Sigmoid colon (tissue), 7 donors: ENCODE results near the gene HPSE. TPM values are rescaled to one million over a fixed set of nuclear protein-coding genes. Genes with fewer than 3 reads are reported as not detected.

Experiments
- DNase-seq: peaks from one replicate; pipeline ENCODE4 v3.0.0-alpha.2; 2019
- H3K27ac ChIP-seq, 4 donors: fragments of 200-600 bp; sonication (generic); one replicate each; pipeline ENCODE4 v1.5.1; 2016 to 2019; ENCODE audit warnings: mild to moderate bottlenecking in 1 of 4
- H3K27me3 ChIP-seq, 3 donors: fragments of 200-600 bp; sonication (generic); one replicate each; pipeline ENCODE4 v1.5.1; 2019; ENCODE audit warnings: mild to moderate bottlenecking in 1 of 3
- H3K36me3 ChIP-seq, 4 donors: fragments of 200-600 bp; sonication (generic); one replicate each; pipeline ENCODE4 v1.5.1; 2016 to 2019
- H3K4me1 ChIP-seq, 4 donors: fragments of 200-600 bp; sonication (generic); one replicate each; pipeline ENCODE4 v1.5.1; 2017 to 2019
- H3K4me3 ChIP-seq, 4 donors: fragments of 200-600 bp; sonication (generic); one replicate each; pipeline ENCODE4 v1.5.1; 2017 to 2019; ENCODE audit warnings: mild to moderate bottlenecking in 2 of 4, moderate library complexity in 1 of 4
- H3K9me3 ChIP-seq, 4 donors: fragments of 200-600 bp in 3 of 4; sonication (generic) in 3 of 4; one replicate each; pipeline versions ENCODE4 v1.5.1 to v1.6.1; 2013 to 2019
- CTCF ChIP-seq, 4 experiments: fragments of 450-650 bp in 3 of 4; fragments of 200-600 bp in 1 of 4; IDR thresholded peaks; one replicate each; pipeline ENCODE4 v1.5.1; 2016 to 2019; ENCODE audit warnings: antibody characterized with exemption in 4 of 4, mild to moderate bottlenecking in 3 of 4, moderate library complexity in 2 of 4
- EP300 ChIP-seq, 4 donors: sonication (generic); formaldehyde crosslinking; IDR thresholded peaks; one replicate each; pipeline ENCODE4 v1.6.1; 2017; ENCODE audit warnings: antibody characterized with exemption in 4 of 4
- POLR2A ChIP-seq, 2 donors: fragments of 450-650 bp; IDR thresholded peaks; one replicate each; pipeline ENCODE4 v1.6.1; 2016; ENCODE audit warnings: antibody characterized with exemption in 2 of 2, mild to moderate bottlenecking in 2 of 2, moderate library complexity in 2 of 2
- POLR2AphosphoS5 ChIP-seq, 4 donors: sonication (generic); formaldehyde crosslinking; IDR thresholded peaks; one replicate each; pipeline ENCODE4 v1.6.1; 2017; ENCODE audit warnings: antibody characterized with exemption in 4 of 4
- WGBS, 2 donors: extraction: QIAGEN DNeasy Blood & Tissue Kit; methylation state at CpG; one replicate each; pipeline ENCODE4 v1.1.7; 2013; 5-methylcytosine and 5-hydroxymethylcytosine counted together
- intact Hi-C: fragments of 100-400 bp; cut with DNase I; formaldehyde crosslinking; loops from one replicate; pipeline ENCODE4 v1.15.1; 2023
- polyA plus RNA-seq, 3 donors: library from polyadenylated mRNA; stranded (reverse); fragments of 200-250 nt; gene quantifications; one replicate each; pipeline ENCODE4 v1.2.3, GENCODE V29; 2013
- total RNA-seq, 4 donors: library from RNA; depleted of rRNA; stranded (reverse); fragments of >200 nt; gene quantifications; one replicate each; pipeline ENCODE4 v1.1.0, GENCODE V29; 2016
- donor health status: healthy with polysubstance abuse.
- donor health status: Bipolar disorder and iron deficiency.
- donor health status: healthy.

Gene HPSE
- total and polyA plus RNA-seq, 7 donors, result 0.54 to 7.3 (median 0.71) TPM

- Histone ChIP-seq H3K27ac (no peak overlapping the region), H3K4me3 (no peak overlapping the region), H3K4me1 (no peaks in the 10 kb centered on the region), H3K27me3 (no peaks in the 10 kb centered on the region), H3K36me3 (no peaks in the 10 kb centered on the region), H3K9me3 (no peaks in the 10 kb centered on the region)
- intact Hi-C loops, result no loop called here
- WGBS, 2 donors, result 93 to 94% methylated on average over 4 of the region's 4 CpGs
- TF ChIP-seq POLR2AphosphoS5 (IDR thresholded peaks at IDR 0.05) (no peak), POLR2A (IDR thresholded peaks at IDR 0.05) (no peak), EP300 (IDR thresholded peaks at IDR 0.05) (no peak), CTCF (IDR thresholded peaks at IDR 0.05) (no peak)
- DNase-seq, result no peak
These were observed 19.2 kb downstream of the HPSE start for GRCh38 chr4:83315341-83315870.

GRCh38 chr4:83308672-83309071, 26.0 kb downstream of the HPSE start:
- no peaks in the 10 kb centered on the region for H3K36me3 ChIP-seq
- no peak overlapping the region for H3K27ac ChIP-seq
- no peak for DNase-seq
- no peaks in the 10 kb centered on the region for H3K27me3 ChIP-seq
- no peak overlapping the region for H3K4me3 ChIP-seq
- no peak for TF ChIP-seq POLR2AphosphoS5 (IDR thresholded peaks at IDR 0.05)
- no peak for TF ChIP-seq EP300 (IDR thresholded peaks at IDR 0.05)
- TF ChIP-seq CTCF (IDR thresholded peaks at IDR 0.05), result no peak
- no peak for TF ChIP-seq POLR2A (IDR thresholded peaks at IDR 0.05)
- H3K4me1 ChIP-seq, result no peaks in the 10 kb centered on the region
- 56 to 83% methylated on average over 4 of the region's 4 CpGs for WGBS, 2 donors
- no peaks in the 10 kb centered on the region for H3K9me3 ChIP-seq
- intact Hi-C loops, result no loop called here

- Histone ChIP-seq H3K4me3 (no peak overlapping the region), H3K27me3 (no peaks in the 10 kb centered on the region), H3K9me3 (no peaks in the 10 kb centered on the region), H3K4me1 (no peaks in the 10 kb centered on the region), H3K36me3 (no peaks in the 10 kb centered on the region), H3K27ac (no peak overlapping the region)
- TF ChIP-seq CTCF (IDR thresholded peaks at IDR 0.05), result no peak
- intact Hi-C loops, result no loop called here
- 56 to 78% methylated on average over 7 of the region's 7 CpGs for WGBS, 2 donors
- DNase-seq, result no peak
These were observed 26.7 kb downstream of the HPSE start for GRCh38 chr4:83307920-83308319.

- H3K4me3 ChIP-seq, result no peak overlapping the region
- no peaks in the 10 kb centered on the region for H3K36me3 ChIP-seq
- WGBS, 2 donors, result 92 to 97% methylated on average over 2 of the region's 2 CpGs
- intact Hi-C loops, result no loop called here
- no peaks in the 10 kb centered on the region for H3K9me3 ChIP-seq
- TF ChIP-seq EP300 (IDR thresholded peaks at IDR 0.05), result no peak
- TF ChIP-seq POLR2A (IDR thresholded peaks at IDR 0.05), result no peak
- no peak for TF ChIP-seq POLR2AphosphoS5 (IDR thresholded peaks at IDR 0.05)
- TF ChIP-seq CTCF (IDR thresholded peaks at IDR 0.05), result no peak
- H3K27me3 ChIP-seq, result no peaks in the 10 kb centered on the region
- H3K27ac ChIP-seq, result no peak overlapping the region
- H3K4me1 ChIP-seq, result no peaks in the 10 kb centered on the region
- no peak for DNase-seq
These were observed 29.5 kb downstream of the HPSE start for GRCh38 chr4:83305187-83305586.

- no peak overlapping the region for H3K27ac ChIP-seq
- no peak overlapping the region for H3K4me3 ChIP-seq
- no peak for DNase-seq
- no peaks in the 10 kb centered on the region for H3K4me1 ChIP-seq
- intact Hi-C loops, result no loop called here
- TF ChIP-seq POLR2A (IDR thresholded peaks at IDR 0.05) (no peak), POLR2AphosphoS5 (IDR thresholded peaks at IDR 0.05) (no peak), EP300 (IDR thresholded peaks at IDR 0.05) (no peak), CTCF (IDR thresholded peaks at IDR 0.05) (no peak)
- H3K27me3 ChIP-seq, result no peaks in the 10 kb centered on the region
- no peaks in the 10 kb centered on the region for H3K9me3 ChIP-seq
- 68 to 85% methylated on average over 3 of the region's 3 CpGs for WGBS, 2 donors
- no peaks in the 10 kb centered on the region for H3K36me3 ChIP-seq
These were observed 36.9 kb downstream of the HPSE start for GRCh38 chr4:83297548-83298260.
